Vagina (tissue), 2 donors: ENCODE results near the gene PDIK1L.

ENCODE experiments used
- CTCF ChIP-seq, 3 experiments: fragments of 450-650 bp in 2 of 3; fragments of 200-600 bp in 1 of 3; sonication (generic) in 1 of 3; IDR thresholded peaks; one replicate each; pipeline ENCODE4 v1.5.1; 2017 to 2019; ENCODE audit warnings: antibody characterized with exemption in 3 of 3, mild to moderate bottlenecking in 2 of 3, moderate library complexity in 2 of 3
- POLR2A ChIP-seq, 2 donors: fragments of 450-650 bp; IDR thresholded peaks; one replicate each; pipeline ENCODE4 v1.6.1; 2017; ENCODE audit warnings: antibody characterized with exemption in 2 of 2, mild to moderate bottlenecking in 2 of 2, moderate library complexity in 2 of 2
- POLR2AphosphoS5 ChIP-seq, 2 donors: sonication (generic); formaldehyde crosslinking; IDR thresholded peaks; one replicate each; pipeline ENCODE4 v1.9.0; 2017; ENCODE audit warnings: antibody characterized with exemption in 2 of 2, mild to moderate bottlenecking in 2 of 2, low read depth in 1 of 2; ENCODE audit not compliant: insufficient read depth in 1 of 2

DNA sequence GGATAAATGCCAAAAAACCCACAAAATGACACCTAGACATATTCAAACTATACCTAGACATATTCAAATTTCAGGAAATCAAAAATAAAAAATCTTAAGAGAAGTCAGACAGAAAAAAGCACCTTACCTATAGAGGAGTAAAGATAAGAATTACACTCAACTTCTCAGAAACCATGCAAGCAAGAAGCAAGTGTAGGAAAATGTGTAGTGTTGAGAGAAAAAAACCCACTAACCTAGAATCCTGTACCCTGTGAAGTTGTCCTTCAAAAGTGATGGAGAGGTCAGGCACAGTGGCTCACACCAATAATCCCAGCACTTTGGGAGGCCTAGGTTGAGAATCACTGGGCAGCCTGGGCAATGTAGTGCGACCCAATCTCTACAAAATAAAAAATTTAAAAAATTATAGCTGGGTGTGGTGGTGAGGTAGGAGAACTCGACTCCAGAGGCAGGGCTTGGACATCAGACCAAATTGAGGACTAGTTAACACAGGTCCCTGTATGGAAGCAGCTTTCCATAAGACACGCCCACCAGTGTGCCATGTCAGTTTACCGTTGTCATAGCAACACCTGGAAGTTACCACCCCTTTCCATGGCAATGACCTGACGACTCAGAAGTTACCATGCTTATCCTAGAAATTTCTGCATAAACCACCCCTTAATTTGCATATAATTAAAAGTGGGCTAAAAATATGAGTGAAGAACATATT lies 20.7 kb downstream of the PDIK1L start:
- TF ChIP-seq CTCF (IDR thresholded peaks at IDR 0.05), result no peak
- no peak for TF ChIP-seq POLR2AphosphoS5 (IDR thresholded peaks at IDR 0.05; ENCODE audit: insufficient read depth in 1 of 2, low read depth in 1 of 2)
- no peak for TF ChIP-seq POLR2A (IDR thresholded peaks at IDR 0.05)
